Right atrium auricular region (tissue), 2 donors: Measurements from ENCODE around the gene ZNF385C. TPM values are rescaled to one million over a fixed set of nuclear protein-coding genes. Genes with fewer than 3 reads are reported as not detected.
A peak's percentile ranks its signal among the peaks of the same experiment; 100 is the strongest.

ENCODE experiments used
- DNase-seq: peaks from one replicate; pipeline ENCODE4 v3.0.0-alpha.2; 2019; ENCODE audit warnings: low spot score
- H3K27ac ChIP-seq, 2 donors: fragments of 200-600 bp; sonication (generic); 1 replicate in 1 of 2; 2 replicates in 1 of 2; pipeline ENCODE4 v1.5.1; 2016 to 2019
- H3K27me3 ChIP-seq, 2 donors: fragments of 200-600 bp; sonication (generic); one replicate each; pipeline versions ENCODE4 v1.5.1 to v1.6.0; 2017 to 2019
- H3K36me3 ChIP-seq: fragments of 200-600 bp; sonication (generic); one replicate; pipeline ENCODE4 v1.5.1; 2016
- H3K4me1 ChIP-seq, 2 donors: fragments of 200-600 bp; sonication (generic); one replicate each; pipeline versions ENCODE4 v1.5.1 to v1.6.0; 2017 to 2019
- H3K4me3 ChIP-seq, 2 donors: fragments of 200-600 bp; sonication (generic); 1 replicate in 1 of 2; 2 replicates in 1 of 2; pipeline ENCODE4 v1.5.1; 2017 to 2019; ENCODE audit warnings: mild to moderate bottlenecking in 1 of 2, moderate library complexity in 1 of 2
- H3K9me3 ChIP-seq, 2 donors: fragments of 200-600 bp; sonication (generic); one replicate each; pipeline ENCODE4 v1.5.1; 2019
- CTCF ChIP-seq, 2 donors: fragments of 200-600 bp; sonication (generic); IDR thresholded peaks; one replicate each; pipeline ENCODE4 v1.5.1; 2019; ENCODE audit warnings: antibody characterized with exemption in 2 of 2
- total RNA-seq, 2 donors: library from RNA; depleted of rRNA; stranded (reverse); fragments of >200 nt; gene quantifications; one replicate each; pipeline ENCODE4 v1.1.0, GENCODE V29; 2016

The ZNF385C gene
- total RNA-seq, 2 donors from 2014 or later, result not detected

GRCh38 chr17:42051013-42051400 lies 47.3 kb downstream of the ZNF385C start:
- Histone ChIP-seq H3K27ac (no peak overlapping the region), H3K36me3 (no peaks in the 10 kb centered on the region), H3K27me3 (peaks cover 0 to 8% of the 10 kb centered on the region in 2 donors), H3K4me1 (peaks cover 0 to 12% of the 10 kb centered on the region in 2 donors), H3K4me3 (peak overlapping the region; percentile 59 to 72), H3K9me3 (no peaks in the 10 kb centered on the region)
- DNase-seq, result no peak
- TF ChIP-seq CTCF (IDR thresholded peaks at IDR 0.05), result no peak

GRCh38 chr17:42050393-42051012 lies 47.8 kb downstream of the ZNF385C start, which contains the start of gene C17orf113:
C17orf113 (minus strand) TSS chr17:42050601; CDS start chr17:42043376, 7,225 bp downstream.
- no peaks in the 10 kb centered on the region for H3K9me3 ChIP-seq
- H3K27me3 ChIP-seq, result peaks cover 0 to 8% of the 10 kb centered on the region in 2 donors
- peak within 1 kb of the TSS in 1 of 2 donors; percentile 51 for H3K27ac ChIP-seq
- peak; percentile 33 to 54 for TF ChIP-seq CTCF (IDR thresholded peaks at IDR 0.05)
- H3K36me3 ChIP-seq, result no peaks in the 10 kb centered on the region
- peaks cover 0 to 12% of the 10 kb centered on the region in 2 donors for H3K4me1 ChIP-seq
- H3K4me3 ChIP-seq, result peak within 1 kb of the TSS; percentile 59 to 72
- no peak for DNase-seq

GRCh38 chr17:42049834-42050392 lies 48.4 kb downstream of the ZNF385C start:
- no peak for DNase-seq
- Histone ChIP-seq H3K4me3 (peak overlapping the region; percentile 59 to 72), H3K27me3 (peaks cover 0 to 8% of the 10 kb centered on the region in 2 donors), H3K36me3 (no peaks in the 10 kb centered on the region), H3K9me3 (no peaks in the 10 kb centered on the region), H3K4me1 (peaks cover 0 to 12% of the 10 kb centered on the region in 2 donors), H3K27ac (peak overlapping the region in 1 of 2 donors; percentile 51)
- TF ChIP-seq CTCF (IDR thresholded peaks at IDR 0.05), result no peak

- no peak overlapping the region for H3K4me3 ChIP-seq
- peaks cover 0 to 12% of the 10 kb centered on the region in 2 donors for H3K4me1 ChIP-seq
- no peak overlapping the region for H3K27ac ChIP-seq
- H3K27me3 ChIP-seq, result no peaks in the 10 kb centered on the region
- H3K9me3 ChIP-seq, result no peaks in the 10 kb centered on the region
- TF ChIP-seq CTCF (IDR thresholded peaks at IDR 0.05), result no peak
- no peak for DNase-seq
- H3K36me3 ChIP-seq, result no peaks in the 10 kb centered on the region
Observed at GRCh38 chr17:42047343-42047742, 50.9 kb downstream of the ZNF385C start.

- DNase-seq, result no peak
- Histone ChIP-seq H3K4me3 (no peak overlapping the region), H3K27ac (no peak overlapping the region), H3K9me3 (no peaks in the 10 kb centered on the region), H3K4me1 (peaks cover 0 to 9% of the 10 kb centered on the region in 2 donors), H3K36me3 (no peaks in the 10 kb centered on the region), H3K27me3 (no peaks in the 10 kb centered on the region)
- no peak for TF ChIP-seq CTCF (IDR thresholded peaks at IDR 0.05)
Observed at GRCh38 chr17:42045719-42046118, 52.6 kb downstream of the ZNF385C start.
